OCI-LY1 (cell line): ENCODE measurements around the gene DICER1.

Experiments
- H2AFZ ChIP-seq: fragments of 200-600 bp; sonication (generic), shearing (Covaris generic); 2 replicates; pipeline ENCODE4 v1.6.0; 2014; ENCODE audit warnings: antibody characterized with exemption, mild to moderate bottlenecking, low read length
- H3F3A ChIP-seq: fragments of 200-600 bp; sonication (generic), shearing (Covaris generic); 2 replicates; pipeline ENCODE4 v1.6.0; 2014; ENCODE audit warnings: mild to moderate bottlenecking, antibody characterized with exemption, low read length, moderate library complexity; ENCODE audit not compliant: insufficient read depth
- H3K27ac ChIP-seq: fragments of 200-600 bp; sonication (generic); 2 replicates; pipeline ENCODE4 v1.5.1; 2014; ENCODE audit warnings: low read length, mixed run types, mild to moderate bottlenecking, low read depth; ENCODE audit not compliant: poor library complexity, severe bottlenecking
- H3K27me3 ChIP-seq: fragments of 200-600 bp; sonication (generic); 2 replicates; pipeline ENCODE4 v1.6.0; 2014; ENCODE audit warnings: antibody characterized with exemption, mild to moderate bottlenecking, low read length, moderate library complexity; ENCODE audit not compliant: insufficient read depth
- H3K36me3 ChIP-seq: fragments of 200-600 bp; sonication (generic); 2 replicates; pipeline ENCODE4 v1.6.1; 2014; ENCODE audit warnings: mild to moderate bottlenecking, antibody characterized with exemption, low read length, moderate library complexity, mixed read lengths; ENCODE audit not compliant: insufficient read depth
- H3K4me1 ChIP-seq: fragments of 200-600 bp; sonication (generic); 2 replicates; pipeline ENCODE4 v1.5.1; 2014; ENCODE audit warnings: mild to moderate bottlenecking, low read length, moderate library complexity; ENCODE audit not compliant: insufficient read depth, severe bottlenecking
- H3K4me2 ChIP-seq: fragments of 200-600 bp; sonication (generic), shearing (Covaris generic); 2 replicates; pipeline ENCODE4 v1.6.1; 2014; ENCODE audit warnings: low read length
- H3K4me3 ChIP-seq: fragments of 200-600 bp; sonication (generic); 2 replicates; pipeline ENCODE4 v1.5.1; 2014; ENCODE audit warnings: low read length, low read depth, mild to moderate bottlenecking, mixed read lengths; ENCODE audit not compliant: poor library complexity, severe bottlenecking
- H3K79me2 ChIP-seq: fragments of 200-600 bp; shearing (Covaris generic); 2 replicates; pipeline ENCODE4 v1.6.1; 2016; ENCODE audit warnings: mixed run types, low read length, mixed read lengths; ENCODE audit not compliant: insufficient read depth
- H3K9ac ChIP-seq: fragments of 200-600 bp; sonication (generic), shearing (Covaris generic); 2 replicates; pipeline ENCODE4 v1.6.1; 2014; ENCODE audit warnings: mild to moderate bottlenecking, low read length, mixed read lengths
- H3K9me2 ChIP-seq: fragments of 200-600 bp; sonication (generic), shearing (Covaris generic); 2 replicates; pipeline ENCODE4 v1.6.1; 2014; ENCODE audit warnings: low read depth, mild to moderate bottlenecking, low read length, mixed read lengths
- H3K9me3 ChIP-seq: fragments of 200-600 bp; shearing (Covaris generic); 2 replicates; pipeline ENCODE4 v1.6.1; 2014; ENCODE audit warnings: low read length, mixed read lengths
- H4K20me1 ChIP-seq: fragments of 200-600 bp; sonication (generic), shearing (Covaris generic); 2 replicates; pipeline ENCODE4 v1.6.0; 2016; ENCODE audit warnings: mild to moderate bottlenecking, low read length; ENCODE audit not compliant: insufficient read depth
- EZH2 ChIP-seq: fragments of 200-600 bp; sonication (generic), shearing (Covaris generic); IDR thresholded peaks from 2 replicates; pipeline ENCODE4 v1.8.0; 2017; ENCODE audit warnings: borderline replicate concordance, mixed run types, mild to moderate bottlenecking, antibody characterized with exemption, low read length, moderate library complexity, mixed read lengths
- TF ChIP-seq, protein P1 (sequence below): fragments of 200-600 bp; sonication (generic), shearing (Covaris generic); IDR thresholded peaks from 2 replicates; pipeline ENCODE4 v1.5.1; 2017; ENCODE audit warnings: mild to moderate bottlenecking, antibody characterized with exemption, low read length, moderate library complexity, mixed read lengths

DICER1 gene

DNA sequence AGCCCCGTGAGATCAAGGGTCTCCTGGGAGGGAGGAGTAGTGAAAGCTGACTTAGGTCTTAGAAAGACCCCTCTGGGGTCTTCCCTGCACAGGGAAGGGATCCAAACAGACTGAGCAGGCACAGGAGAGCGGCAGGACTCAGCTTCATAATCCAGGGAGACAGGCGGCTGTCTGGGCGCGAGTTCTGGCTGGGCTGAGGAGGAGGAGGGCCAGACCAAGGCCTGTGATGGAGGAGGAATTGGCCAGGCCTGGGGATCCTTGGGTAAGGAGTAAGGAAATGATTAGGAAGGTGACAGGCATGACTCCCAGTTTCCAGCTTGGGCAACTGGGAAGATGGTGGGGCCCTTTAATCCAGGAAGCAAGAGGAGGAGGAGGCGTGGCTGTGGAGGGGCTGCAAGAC, 93.1 kb downstream of the DICER1 start:
- Histone ChIP-seq H3K9me2 (no peaks in the 10 kb centered on the region), H4K20me1 (no peaks in the 10 kb centered on the region), H3K36me3 (no peaks in the 10 kb centered on the region), H3K9me3 (no peaks in the 10 kb centered on the region), H3K4me1 (no peaks in the 10 kb centered on the region), H3K4me3 (no peak overlapping the region), H3K79me2 (no peaks in the 10 kb centered on the region), H3K27me3 (no peaks in the 10 kb centered on the region; the same call in 1 of the 2 replicates), H3K9ac (no peak overlapping the region), H2AFZ (no peak overlapping the region), H3K27ac (no peak overlapping the region), H3F3A (no peaks in the 10 kb centered on the region), H3K4me2 (no peak overlapping the region)
- TF ChIP-seq, protein P1, sequence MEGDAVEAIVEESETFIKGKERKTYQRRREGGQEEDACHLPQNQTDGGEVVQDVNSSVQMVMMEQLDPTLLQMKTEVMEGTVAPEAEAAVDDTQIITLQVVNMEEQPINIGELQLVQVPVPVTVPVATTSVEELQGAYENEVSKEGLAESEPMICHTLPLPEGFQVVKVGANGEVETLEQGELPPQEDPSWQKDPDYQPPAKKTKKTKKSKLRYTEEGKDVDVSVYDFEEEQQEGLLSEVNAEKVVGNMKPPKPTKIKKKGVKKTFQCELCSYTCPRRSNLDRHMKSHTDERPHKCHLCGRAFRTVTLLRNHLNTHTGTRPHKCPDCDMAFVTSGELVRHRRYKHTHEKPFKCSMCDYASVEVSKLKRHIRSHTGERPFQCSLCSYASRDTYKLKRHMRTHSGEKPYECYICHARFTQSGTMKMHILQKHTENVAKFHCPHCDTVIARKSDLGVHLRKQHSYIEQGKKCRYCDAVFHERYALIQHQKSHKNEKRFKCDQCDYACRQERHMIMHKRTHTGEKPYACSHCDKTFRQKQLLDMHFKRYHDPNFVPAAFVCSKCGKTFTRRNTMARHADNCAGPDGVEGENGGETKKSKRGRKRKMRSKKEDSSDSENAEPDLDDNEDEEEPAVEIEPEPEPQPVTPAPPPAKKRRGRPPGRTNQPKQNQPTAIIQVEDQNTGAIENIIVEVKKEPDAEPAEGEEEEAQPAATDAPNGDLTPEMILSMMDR, result no peak
- no peak for TF ChIP-seq EZH2

DNA sequence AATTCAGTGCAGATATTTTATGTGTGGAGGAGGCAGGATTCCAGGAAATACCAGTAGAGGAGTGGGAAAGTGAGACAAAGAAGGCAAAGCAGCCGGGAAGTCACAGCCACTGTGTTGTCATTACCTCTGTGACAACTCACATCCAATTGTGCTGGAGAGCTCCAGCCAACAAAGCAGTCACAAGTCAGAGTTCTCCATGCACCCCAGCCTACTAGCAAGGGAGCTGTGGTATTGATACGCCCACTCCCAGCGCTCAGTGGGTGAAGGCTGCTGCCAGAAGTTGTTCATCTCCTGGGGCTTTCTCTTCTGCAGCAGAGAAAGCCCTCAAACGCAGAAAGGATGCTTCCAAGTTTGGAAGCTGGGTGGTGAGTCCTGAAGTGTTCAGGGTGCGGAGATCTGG, 93.9 kb downstream of the DICER1 start:
- TF ChIP-seq EZH2, result no peak
- TF ChIP-seq, protein P1, result no peak
- H2AFZ ChIP-seq, result no peak overlapping the region
- no peak overlapping the region for H3K4me2 ChIP-seq
- no peak overlapping the region for H3K27ac ChIP-seq
- H3K4me1 ChIP-seq, result no peaks in the 10 kb centered on the region
- H3K27me3 ChIP-seq, result no peaks in the 10 kb centered on the region; the same call in 1 of the 2 replicates
- H3K36me3 ChIP-seq, result no peaks in the 10 kb centered on the region
- no peak overlapping the region for H3K4me3 ChIP-seq
- no peaks in the 10 kb centered on the region for H3F3A ChIP-seq
- H3K9me3 ChIP-seq, result no peaks in the 10 kb centered on the region
- no peaks in the 10 kb centered on the region for H4K20me1 ChIP-seq
- no peak overlapping the region for H3K9ac ChIP-seq
- H3K79me2 ChIP-seq, result no peaks in the 10 kb centered on the region
- H3K9me2 ChIP-seq, result no peaks in the 10 kb centered on the region

DNA sequence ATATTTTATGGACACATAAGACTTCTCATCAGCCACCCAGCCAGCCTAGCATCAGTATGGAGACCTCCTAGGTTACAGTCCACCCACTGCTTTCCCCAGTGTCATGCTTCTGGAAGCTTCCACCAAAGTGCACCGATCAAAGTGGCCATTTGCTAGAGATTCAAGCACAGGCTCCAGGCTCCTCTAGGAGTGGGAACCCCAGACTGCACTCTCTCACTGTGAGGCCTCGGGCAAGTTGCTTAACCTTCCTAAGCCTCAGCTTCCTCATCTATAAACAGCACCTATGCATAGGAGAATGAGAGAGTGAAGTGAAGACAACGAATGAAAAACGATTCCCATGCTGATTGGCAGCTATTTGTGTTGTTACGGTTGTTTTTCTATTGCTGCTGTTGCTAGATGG, 94.4 kb downstream of the DICER1 start:
- Histone ChIP-seq H3K79me2 (no peaks in the 10 kb centered on the region), H3K27me3 (no peaks in the 10 kb centered on the region; the same call in 1 of the 2 replicates), H3K9me2 (no peaks in the 10 kb centered on the region), H3K9me3 (no peaks in the 10 kb centered on the region), H3K36me3 (no peaks in the 10 kb centered on the region), H4K20me1 (no peaks in the 10 kb centered on the region), H3K4me1 (no peaks in the 10 kb centered on the region), H2AFZ (no peak overlapping the region), H3K4me2 (no peak overlapping the region), H3K27ac (no peak overlapping the region), H3K4me3 (no peak overlapping the region), H3K9ac (no peak overlapping the region), H3F3A (no peaks in the 10 kb centered on the region)
- TF ChIP-seq, protein P1, result no peak
- TF ChIP-seq EZH2, result no peak
